Measurements from ENCODE around the gene FAM171A1.

Gene FAM171A1

DNA sequence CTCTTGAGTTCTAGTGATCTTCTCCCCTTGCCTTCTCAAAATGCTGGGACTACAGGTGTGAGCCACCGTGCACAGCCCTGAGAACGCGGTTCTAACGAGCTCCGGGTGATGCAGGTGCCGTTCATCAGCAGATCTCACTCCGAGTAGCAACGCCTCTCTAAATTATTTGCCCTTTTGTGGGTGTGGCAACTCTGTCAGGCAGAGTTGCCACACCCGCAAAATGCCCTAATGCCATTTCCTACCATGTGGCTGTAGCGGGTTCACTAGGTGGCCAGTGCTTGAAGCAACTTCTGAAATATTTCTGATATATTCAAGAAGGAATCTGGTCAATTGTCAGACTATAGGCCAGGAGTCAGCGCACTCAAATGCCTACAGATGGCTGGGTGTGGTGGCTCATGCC is 139.7 kb downstream of the FAM171A1 start:
- TF ChIP-seq, protein P1, sequence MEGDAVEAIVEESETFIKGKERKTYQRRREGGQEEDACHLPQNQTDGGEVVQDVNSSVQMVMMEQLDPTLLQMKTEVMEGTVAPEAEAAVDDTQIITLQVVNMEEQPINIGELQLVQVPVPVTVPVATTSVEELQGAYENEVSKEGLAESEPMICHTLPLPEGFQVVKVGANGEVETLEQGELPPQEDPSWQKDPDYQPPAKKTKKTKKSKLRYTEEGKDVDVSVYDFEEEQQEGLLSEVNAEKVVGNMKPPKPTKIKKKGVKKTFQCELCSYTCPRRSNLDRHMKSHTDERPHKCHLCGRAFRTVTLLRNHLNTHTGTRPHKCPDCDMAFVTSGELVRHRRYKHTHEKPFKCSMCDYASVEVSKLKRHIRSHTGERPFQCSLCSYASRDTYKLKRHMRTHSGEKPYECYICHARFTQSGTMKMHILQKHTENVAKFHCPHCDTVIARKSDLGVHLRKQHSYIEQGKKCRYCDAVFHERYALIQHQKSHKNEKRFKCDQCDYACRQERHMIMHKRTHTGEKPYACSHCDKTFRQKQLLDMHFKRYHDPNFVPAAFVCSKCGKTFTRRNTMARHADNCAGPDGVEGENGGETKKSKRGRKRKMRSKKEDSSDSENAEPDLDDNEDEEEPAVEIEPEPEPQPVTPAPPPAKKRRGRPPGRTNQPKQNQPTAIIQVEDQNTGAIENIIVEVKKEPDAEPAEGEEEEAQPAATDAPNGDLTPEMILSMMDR (IDR thresholded peaks at IDR 0.05), result no peak
- H3K4me1 ChIP-seq (ENCODE audit: control insufficient read depth in 1 of 2, insufficient read depth in 1 of 2, low read depth in 1 of 2, low read length in 1 of 2), result no peaks in the 10 kb centered on the region
- no peaks in the 10 kb centered on the region for H3K9me3 ChIP-seq
- no peak overlapping the region for H3K27ac ChIP-seq
- H3K36me3 ChIP-seq, result no peaks in the 10 kb centered on the region
- H3K27me3 ChIP-seq, result peaks cover 9% of the 10 kb centered on the region
- no peak overlapping the region for H3K4me3 ChIP-seq (ENCODE audit: low read depth in 1 of 2, low read length in 1 of 2)

DNA sequence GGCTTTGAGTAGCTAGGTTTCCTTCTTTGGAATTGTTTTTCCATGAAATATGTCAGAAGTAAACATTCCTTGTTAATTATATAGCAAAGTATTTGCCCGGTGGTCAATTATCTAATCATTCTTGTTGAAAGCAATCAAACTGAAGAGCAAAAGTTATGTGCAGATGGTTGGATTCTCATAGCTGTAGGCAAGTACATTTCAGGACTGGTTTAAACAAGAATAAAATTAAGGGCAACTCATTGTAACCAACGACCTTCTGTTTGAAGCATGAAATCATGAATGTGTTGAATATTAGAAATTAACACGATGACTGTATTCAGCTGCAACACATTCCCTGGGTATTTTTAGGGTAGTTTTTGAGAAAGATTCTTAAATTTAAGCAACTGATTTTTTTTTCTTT is 140.8 kb downstream of the FAM171A1 start:
- no peaks in the 10 kb centered on the region for H3K4me1 ChIP-seq (ENCODE audit: control insufficient read depth in 1 of 2, insufficient read depth in 1 of 2, low read depth in 1 of 2, low read length in 1 of 2)
- no peaks in the 10 kb centered on the region for H3K9me3 ChIP-seq
- H3K36me3 ChIP-seq, result no peaks in the 10 kb centered on the region
- no peak overlapping the region for H3K27ac ChIP-seq
- H3K27me3 ChIP-seq, result peaks cover 9% of the 10 kb centered on the region
- H3K4me3 ChIP-seq (ENCODE audit: low read depth in 1 of 2, low read length in 1 of 2), result no peak overlapping the region
- TF ChIP-seq, protein P1 (IDR thresholded peaks at IDR 0.05), result no peak

DNA sequence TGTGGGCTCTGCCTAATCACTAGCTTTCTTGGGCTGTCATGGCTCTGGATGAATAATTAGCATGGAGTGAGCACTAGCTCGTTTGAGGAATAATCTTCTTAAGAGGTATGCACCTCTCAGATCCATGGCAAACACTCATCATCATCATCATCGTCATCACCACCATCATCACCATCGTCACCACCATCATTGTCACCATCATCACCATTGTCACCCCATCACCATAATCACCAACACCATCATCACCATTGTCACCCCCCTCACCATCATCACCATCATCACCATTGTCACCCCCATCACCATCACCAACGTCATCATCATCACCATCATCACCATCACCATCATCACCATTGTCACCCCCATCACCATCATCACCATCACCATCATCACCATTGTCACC is 141.8 kb downstream of the FAM171A1 start:
- H3K4me1 ChIP-seq (ENCODE audit: control insufficient read depth in 1 of 2, insufficient read depth in 1 of 2, low read depth in 1 of 2, low read length in 1 of 2), result no peaks in the 10 kb centered on the region
- no peak overlapping the region for H3K27ac ChIP-seq
- TF ChIP-seq, protein P1 (IDR thresholded peaks at IDR 0.05), result no peak
- H3K36me3 ChIP-seq, result no peaks in the 10 kb centered on the region
- H3K27me3 ChIP-seq, result peaks cover 9% of the 10 kb centered on the region
- H3K4me3 ChIP-seq (ENCODE audit: low read depth in 1 of 2, low read length in 1 of 2), result no peak overlapping the region
- H3K9me3 ChIP-seq, result no peaks in the 10 kb centered on the region

DNA sequence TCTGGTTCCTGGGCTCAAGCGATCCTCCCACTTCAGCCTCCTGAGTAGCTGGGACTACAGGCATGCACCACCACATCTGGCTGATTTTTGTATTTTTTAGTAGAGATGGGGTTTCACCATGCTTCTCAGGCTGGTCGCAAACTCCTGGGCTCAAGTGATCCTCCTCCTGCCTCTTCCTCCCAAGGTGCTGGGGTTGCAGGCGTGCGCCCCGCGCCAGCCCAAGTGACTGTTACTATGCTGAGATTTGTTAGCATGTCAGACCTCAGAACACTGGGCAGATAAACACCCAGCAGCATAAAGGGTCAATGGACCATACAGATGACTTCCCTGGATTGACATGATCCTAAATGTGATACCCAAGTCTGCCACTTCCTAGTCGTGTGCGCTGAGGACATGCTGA is 142.7 kb downstream of the FAM171A1 start:
- H3K36me3 ChIP-seq, result no peaks in the 10 kb centered on the region
- no peaks in the 10 kb centered on the region for H3K4me1 ChIP-seq (ENCODE audit: control insufficient read depth in 1 of 2, insufficient read depth in 1 of 2, low read depth in 1 of 2, low read length in 1 of 2)
- H3K27ac ChIP-seq, result no peak overlapping the region
- H3K4me3 ChIP-seq (ENCODE audit: low read depth in 1 of 2, low read length in 1 of 2), result no peak overlapping the region
- TF ChIP-seq, protein P1 (IDR thresholded peaks at IDR 0.05), result no peak
- H3K27me3 ChIP-seq, result peaks cover 9% of the 10 kb centered on the region
- no peaks in the 10 kb centered on the region for H3K9me3 ChIP-seq

DNA sequence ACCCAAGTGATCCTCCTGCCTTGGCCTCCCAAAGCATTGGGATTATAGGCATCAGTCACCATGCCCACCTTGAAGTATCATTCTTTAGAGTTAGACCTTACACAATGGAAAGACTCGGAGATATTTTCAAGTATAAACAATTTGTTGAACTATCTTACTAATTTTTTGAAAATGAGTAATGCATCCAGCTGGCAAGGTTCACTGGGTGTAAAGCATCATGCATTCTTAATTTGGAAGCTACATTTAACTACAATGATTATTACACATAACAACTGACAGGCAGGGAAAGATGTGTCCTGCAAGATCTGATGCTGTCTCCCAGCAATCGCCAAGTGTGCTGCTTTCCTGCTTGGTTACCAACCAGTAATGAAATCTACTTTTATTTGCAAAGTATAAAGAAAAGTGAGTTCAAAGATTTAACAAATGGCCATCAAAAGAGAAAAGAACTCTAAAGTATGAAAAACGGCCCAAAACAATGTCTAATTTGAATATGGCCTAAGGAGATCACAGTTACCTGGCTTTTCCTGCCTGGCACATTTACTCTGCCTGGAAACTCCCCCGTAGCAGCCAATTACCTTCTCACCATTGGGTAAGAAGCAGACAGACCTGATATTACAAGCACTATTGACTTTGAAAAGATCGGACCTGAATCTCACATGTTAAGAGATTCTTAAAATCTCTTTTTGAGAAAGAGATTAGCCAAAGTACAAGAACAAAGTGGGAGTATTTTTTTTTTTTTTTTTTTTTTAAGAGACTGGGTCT is 143.3 kb downstream of the FAM171A1 start:
- TF ChIP-seq, protein P1 (IDR thresholded peaks at IDR 0.05), result no peak
- Histone ChIP-seq H3K9me3 (no peaks in the 10 kb centered on the region), H3K27me3 (peaks cover 9% of the 10 kb centered on the region)

More for the DNA sequence above, 143.3 kb downstream of the FAM171A1 start:
- H3K4me3 ChIP-seq (ENCODE audit: low read depth in 1 of 2, low read length in 1 of 2), result no peak overlapping the region
- no peaks in the 10 kb centered on the region for H3K4me1 ChIP-seq (ENCODE audit: control insufficient read depth in 1 of 2, insufficient read depth in 1 of 2, low read depth in 1 of 2, low read length in 1 of 2)
- H3K27ac ChIP-seq, result no peak overlapping the region
- no peaks in the 10 kb centered on the region for H3K36me3 ChIP-seq

Measured in neutrophil (primary cell).